ENCODE results near the gene SLC39A2. TPM values are rescaled to one million over a fixed set of nuclear protein-coding genes. Genes with fewer than 3 reads are reported as not detected.
"Not testable (repeated sequence)": the region's sequence is repeated elsewhere in the genome, so short reads cannot be mapped to it uniquely, and the experiment has no call there.

SLC39A2 gene
- total RNA-seq, 1 experiment from 2014 or later: 0.88 TPM

DNA sequence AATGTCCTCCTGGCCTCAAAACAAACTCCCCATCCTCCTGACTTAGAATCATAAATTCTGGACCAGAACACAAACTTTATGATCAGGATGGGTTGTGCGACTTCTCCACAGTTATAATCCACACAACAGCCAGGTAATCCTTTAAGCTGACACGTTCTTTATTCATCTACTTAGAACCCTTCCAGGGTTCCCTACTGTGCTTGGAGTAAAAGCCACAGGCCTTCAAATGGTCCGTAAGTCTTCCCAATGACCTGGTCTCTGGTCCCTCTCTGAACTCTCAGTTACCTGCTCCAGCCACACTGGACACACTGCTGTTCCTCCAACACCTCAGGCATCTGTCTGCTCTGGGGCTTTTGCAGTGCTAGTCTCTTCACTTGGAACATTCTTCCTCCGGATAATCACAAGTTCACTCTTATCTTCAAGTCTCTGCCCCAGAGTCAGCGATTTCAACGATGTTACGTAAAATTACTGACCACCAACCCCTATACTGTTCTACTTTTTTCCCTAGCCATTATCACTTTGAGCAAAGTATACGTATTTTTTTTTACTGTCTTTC lies 41.4 kb downstream of the SLC39A2 start:
- no peaks in the 10 kb centered on the region for H3K9me3 Mint-ChIP-seq (ENCODE audit: unreplicated experiment)

DNA sequence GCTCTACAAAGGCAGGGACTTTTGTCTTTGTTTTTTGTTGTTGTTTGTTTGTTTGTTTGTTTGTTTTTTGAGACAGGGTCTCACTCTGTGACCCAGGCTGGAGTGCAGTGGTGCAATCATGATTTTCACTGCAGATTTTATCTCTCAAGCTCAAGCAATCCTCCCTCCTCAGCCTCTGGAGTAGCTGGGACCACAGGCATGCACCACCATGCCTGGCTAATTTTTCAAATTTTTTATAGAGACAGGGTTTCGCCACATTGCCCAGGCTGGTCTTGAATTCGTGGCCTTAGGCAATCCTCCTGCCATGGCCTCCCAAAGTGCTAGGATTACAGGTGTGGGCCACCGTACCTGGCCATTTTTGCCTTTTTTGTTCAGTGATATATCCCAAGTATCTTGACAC lies 41.8 kb downstream of the SLC39A2 start:
- POLR2A ChIA-PET; H3K4me3 ChIP-seq (ENCODE audit: low read depth, low read length); BruUV-seq (replicated peaks): not testable (repeated sequence)

More for the DNA sequence above, 41.4 kb downstream of the SLC39A2 start:
- no peak overlapping the region for H3K27ac Mint-ChIP-seq (ENCODE audit: unreplicated experiment)
- H3K36me3 Mint-ChIP-seq (ENCODE audit: insufficient read depth, unreplicated experiment): no peaks in the 10 kb centered on the region
- ChIA-PET CTCF (interaction anchor here (0.8 to 4.0 kb wide), 12 partner anchors 9 to 397 kb away, joined by 3 to 229 read pairs (median 8); partner anchors contain the start of genes ARHGEF40 and SLC39A2), POLR2A (interaction anchor here (2.0 kb wide), 1 partner anchor 26 kb away, joined by 12 read pairs; no protein-coding TSS in a partner anchor)
- H3K4me3 Mint-ChIP-seq (ENCODE audit: unreplicated experiment): no peak overlapping the region
- H3K27me3 ChIP-seq (replicated peaks; ENCODE audit: control insufficient read depth, insufficient read depth, low read length): no peaks in the 10 kb centered on the region
- H3K27me3 Mint-ChIP-seq (ENCODE audit: insufficient read depth, unreplicated experiment): peaks cover 16% of the 10 kb centered on the region
- TF ChIP-seq, protein P1, sequence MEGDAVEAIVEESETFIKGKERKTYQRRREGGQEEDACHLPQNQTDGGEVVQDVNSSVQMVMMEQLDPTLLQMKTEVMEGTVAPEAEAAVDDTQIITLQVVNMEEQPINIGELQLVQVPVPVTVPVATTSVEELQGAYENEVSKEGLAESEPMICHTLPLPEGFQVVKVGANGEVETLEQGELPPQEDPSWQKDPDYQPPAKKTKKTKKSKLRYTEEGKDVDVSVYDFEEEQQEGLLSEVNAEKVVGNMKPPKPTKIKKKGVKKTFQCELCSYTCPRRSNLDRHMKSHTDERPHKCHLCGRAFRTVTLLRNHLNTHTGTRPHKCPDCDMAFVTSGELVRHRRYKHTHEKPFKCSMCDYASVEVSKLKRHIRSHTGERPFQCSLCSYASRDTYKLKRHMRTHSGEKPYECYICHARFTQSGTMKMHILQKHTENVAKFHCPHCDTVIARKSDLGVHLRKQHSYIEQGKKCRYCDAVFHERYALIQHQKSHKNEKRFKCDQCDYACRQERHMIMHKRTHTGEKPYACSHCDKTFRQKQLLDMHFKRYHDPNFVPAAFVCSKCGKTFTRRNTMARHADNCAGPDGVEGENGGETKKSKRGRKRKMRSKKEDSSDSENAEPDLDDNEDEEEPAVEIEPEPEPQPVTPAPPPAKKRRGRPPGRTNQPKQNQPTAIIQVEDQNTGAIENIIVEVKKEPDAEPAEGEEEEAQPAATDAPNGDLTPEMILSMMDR (IDR thresholded peaks at IDR 0.05; ENCODE audit: insufficient read depth in 1 of 2, low read depth in 1 of 2, low read length in 1 of 2, severe bottlenecking in 1 of 2, unreplicated experiment in 1 of 2): no peak
- no peak for DNase-seq
- BruUV-seq (replicated peaks): no TSS peak
- intact Hi-C loops (cut with micrococcal nuclease; ENCODE audit: unreplicated experiment): loop anchor here (1.0 kb wide), 4 partner anchors 26 to 183 kb away; no protein-coding TSS in a partner anchor
- H3K36me3 ChIP-seq (ENCODE audit: control insufficient read depth, insufficient read depth, low read length): no peaks in the 10 kb centered on the region
- no peak overlapping the region for H3K4me3 ChIP-seq (ENCODE audit: low read depth, low read length)
- peaks cover 24% of the 10 kb centered on the region for H3K4me1 ChIP-seq
- H3K4me1 Mint-ChIP-seq (ENCODE audit: low read depth, unreplicated experiment): peaks cover 21% of the 10 kb centered on the region
- no peaks in the 10 kb centered on the region for H3K9me3 ChIP-seq

DNA sequence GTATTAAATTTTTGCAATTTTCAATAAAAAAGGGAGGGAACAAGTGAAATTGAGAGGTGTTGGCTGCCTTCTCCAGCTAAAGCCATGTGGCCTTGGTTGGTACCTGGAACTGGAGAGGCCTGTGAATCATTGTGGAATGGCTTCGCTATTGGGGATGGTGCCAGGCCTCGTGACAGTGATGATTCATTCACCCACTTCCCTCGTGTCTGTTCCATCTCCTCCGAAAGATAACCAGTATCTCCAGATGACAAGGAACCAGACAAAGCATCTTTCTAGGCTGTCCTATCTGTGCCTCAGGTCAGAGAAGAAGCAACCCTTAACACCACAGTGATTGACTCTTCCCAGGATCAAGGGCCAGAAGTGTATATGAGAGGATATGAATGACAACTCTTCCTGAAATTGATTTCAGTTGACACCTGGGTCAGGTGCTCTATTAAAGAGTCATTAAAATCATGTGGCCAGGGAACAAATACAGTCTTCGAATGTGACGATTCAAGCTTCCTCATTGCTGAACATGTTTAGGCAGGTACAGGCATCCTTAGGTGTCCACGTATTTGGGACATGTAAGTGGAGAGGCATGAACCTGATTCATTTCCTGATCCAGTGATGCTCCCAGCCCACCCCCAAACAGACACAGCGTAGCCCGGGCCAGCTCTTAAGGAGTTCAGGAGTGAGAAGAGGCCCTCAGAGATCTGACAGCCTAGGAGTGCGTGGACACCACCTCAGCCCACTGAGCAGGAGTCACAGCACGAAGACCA lies 42.8 kb downstream of the SLC39A2 start, which contains the start of gene RNASE7:
TSS of gene RNASE7 (plus strand) at position 687 of the 758 bp plus-strand sequence. CDS start 631 bp downstream, outside the sequence.
- Mint-ChIP-seq H3K27ac (ENCODE audit: unreplicated experiment) (no peak within 1 kb of the TSS), H3K4me1 (ENCODE audit: low read depth, unreplicated experiment) (peaks cover 21% of the 10 kb centered on the region), H3K9me3 (ENCODE audit: unreplicated experiment) (no peaks in the 10 kb centered on the region), H3K27me3 (ENCODE audit: insufficient read depth, unreplicated experiment) (peaks cover 16% of the 10 kb centered on the region), H3K4me3 (ENCODE audit: unreplicated experiment) (no peak within 1 kb of the TSS), H3K36me3 (ENCODE audit: insufficient read depth, unreplicated experiment) (no peaks in the 10 kb centered on the region)
- DNase-seq: no peak
- no peaks in the 10 kb centered on the region for H3K9me3 ChIP-seq
- H3K4me3 ChIP-seq (ENCODE audit: low read depth, low read length): no peak within 1 kb of the TSS
- no peaks in the 10 kb centered on the region for H3K27me3 ChIP-seq (replicated peaks; ENCODE audit: control insufficient read depth, insufficient read depth, low read length)
- no TSS peak for BruUV-seq (replicated peaks)
- ChIA-PET POLR2A (no interaction called here), CTCF (interaction anchor here (0.7 to 4.0 kb wide), 2 partner anchors 27 kb away, joined by 3 to 229 read pairs; no protein-coding TSS in a partner anchor)
- H3K36me3 ChIP-seq (ENCODE audit: control insufficient read depth, insufficient read depth, low read length): no peaks in the 10 kb centered on the region
- H3K4me1 ChIP-seq: peaks cover 24% of the 10 kb centered on the region
- TF ChIP-seq, protein P1 (IDR thresholded peaks at IDR 0.05; ENCODE audit: insufficient read depth in 1 of 2, low read depth in 1 of 2, low read length in 1 of 2, severe bottlenecking in 1 of 2, unreplicated experiment in 1 of 2): no peak
- intact Hi-C loops (cut with micrococcal nuclease; ENCODE audit: unreplicated experiment): no loop called here

More for the DNA sequence above, 41.8 kb downstream of the SLC39A2 start:
- H3K36me3 ChIP-seq (ENCODE audit: control insufficient read depth, insufficient read depth, low read length); DNase-seq; H3K9me3 ChIP-seq; H3K9me3 Mint-ChIP-seq (ENCODE audit: unreplicated experiment); H3K27ac Mint-ChIP-seq (ENCODE audit: unreplicated experiment); H3K36me3 Mint-ChIP-seq (ENCODE audit: insufficient read depth, unreplicated experiment); H3K4me3 Mint-ChIP-seq (ENCODE audit: unreplicated experiment); H3K27me3 ChIP-seq (replicated peaks; ENCODE audit: control insufficient read depth, insufficient read depth, low read length): not testable (repeated sequence)
- H3K4me1 Mint-ChIP-seq (ENCODE audit: low read depth, unreplicated experiment): peaks cover 21% of the 10 kb centered on the region
- intact Hi-C loops (cut with micrococcal nuclease; ENCODE audit: unreplicated experiment): loop anchor here (1.0 kb wide), 4 partner anchors 27 to 184 kb away; no protein-coding TSS in a partner anchor
- H3K27me3 Mint-ChIP-seq (ENCODE audit: insufficient read depth, unreplicated experiment): peaks cover 16% of the 10 kb centered on the region
- CTCF ChIA-PET: interaction anchor here (1.2 to 4.0 kb wide), 8 partner anchors 9 to 183 kb away, joined by 3 to 229 read pairs (median 9); partner anchors contain the start of gene ARHGEF40
- H3K4me1 ChIP-seq: peaks cover 24% of the 10 kb centered on the region

Measured in Caco-2 (cell line).